NCI-H2081 (cell line): ENCODE measurements around the gene OASL.
"Not testable (repeated sequence)": the region's sequence is repeated elsewhere in the genome, so short reads cannot be mapped to it uniquely, and the experiment has no call there.

Source experiments
- DNase-seq, 2 experiments: peaks; one replicate each; lab custom pipeline; 2025; lab: John Stamatoyannopoulos, UW

Gene OASL

DNA sequence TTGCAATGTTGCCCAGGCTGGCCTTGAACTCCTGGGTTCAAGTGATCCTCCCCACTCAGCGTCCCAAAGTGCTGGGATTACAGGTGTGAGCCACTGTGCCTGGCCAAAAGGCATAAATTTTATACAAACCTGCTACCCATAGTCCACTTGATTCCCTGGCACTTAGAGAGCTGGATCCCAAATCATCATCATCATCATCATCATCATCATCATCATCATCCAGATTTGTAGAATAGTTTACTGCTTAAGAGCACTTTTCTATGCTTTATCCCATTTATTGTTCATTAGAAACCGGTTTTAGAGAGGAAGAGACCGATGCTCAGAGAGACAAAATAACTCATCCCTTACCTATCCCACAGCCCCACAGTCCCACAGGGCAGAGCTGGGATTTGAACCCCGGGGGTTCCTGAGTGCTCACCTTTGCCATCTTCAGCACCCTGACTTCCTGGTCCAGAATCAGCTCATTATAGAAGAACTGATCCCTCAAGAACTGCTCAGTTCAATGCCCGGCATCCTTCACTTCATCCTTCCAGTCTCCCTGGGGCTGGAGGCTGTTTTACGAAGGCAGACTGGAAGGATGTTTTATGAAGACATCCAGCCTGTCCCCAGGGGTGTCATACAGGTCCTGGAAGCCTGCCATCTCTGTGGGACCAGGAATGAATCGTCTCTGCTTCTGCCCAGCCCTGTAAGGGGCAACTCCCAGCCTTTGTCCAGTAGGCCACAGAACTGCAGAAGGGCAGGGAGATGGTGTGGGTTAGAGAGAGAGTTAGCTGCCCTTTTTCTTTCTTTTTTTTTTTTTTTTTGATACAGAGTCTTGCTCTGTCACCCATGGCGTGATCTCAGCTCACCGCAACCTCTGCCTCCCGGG is 20.2 kb upstream of the OASL start:
- DNase-seq, result no peak

DNA sequence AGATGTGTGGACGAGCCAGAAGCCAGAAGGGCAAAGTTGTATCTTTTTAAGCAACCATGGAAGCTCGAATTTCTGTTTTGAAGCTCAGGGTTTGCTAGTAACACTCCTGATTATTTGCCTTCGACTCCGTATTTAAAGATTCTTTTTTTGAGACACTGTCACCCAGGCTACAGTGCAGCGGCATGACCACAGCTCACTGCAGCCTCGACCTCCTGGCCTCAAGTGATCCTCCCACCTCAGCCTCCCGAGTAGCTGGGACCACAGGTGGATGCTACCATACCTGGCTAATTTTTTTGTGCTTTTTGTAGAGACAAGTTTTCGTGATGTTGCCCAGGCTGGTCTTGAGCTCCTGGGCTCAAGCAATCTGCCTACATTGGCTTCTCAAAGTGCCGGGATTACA is 18.7 kb upstream of the OASL start:
- no peak for DNase-seq

DNA sequence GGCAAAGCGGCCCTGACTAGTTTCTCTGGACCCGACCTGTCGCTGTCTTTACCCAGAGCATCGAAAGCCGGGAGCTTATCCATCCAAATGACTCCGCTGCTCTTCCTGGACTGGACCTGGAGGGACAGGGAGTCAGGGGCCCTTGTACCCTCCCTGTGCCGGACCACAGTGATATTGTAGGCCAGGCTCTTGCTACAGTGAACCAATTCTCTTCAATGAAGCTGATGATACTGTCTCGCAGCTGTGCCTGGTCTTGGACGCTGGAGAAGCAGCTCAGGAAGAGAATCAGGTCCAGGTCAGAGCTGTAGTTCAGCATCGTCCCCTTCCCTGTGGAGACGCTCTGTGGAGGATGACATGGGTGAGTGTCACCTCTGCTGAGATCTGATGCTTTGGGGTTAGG is 14.7 kb upstream of the OASL start:
- no peak for DNase-seq

DNA sequence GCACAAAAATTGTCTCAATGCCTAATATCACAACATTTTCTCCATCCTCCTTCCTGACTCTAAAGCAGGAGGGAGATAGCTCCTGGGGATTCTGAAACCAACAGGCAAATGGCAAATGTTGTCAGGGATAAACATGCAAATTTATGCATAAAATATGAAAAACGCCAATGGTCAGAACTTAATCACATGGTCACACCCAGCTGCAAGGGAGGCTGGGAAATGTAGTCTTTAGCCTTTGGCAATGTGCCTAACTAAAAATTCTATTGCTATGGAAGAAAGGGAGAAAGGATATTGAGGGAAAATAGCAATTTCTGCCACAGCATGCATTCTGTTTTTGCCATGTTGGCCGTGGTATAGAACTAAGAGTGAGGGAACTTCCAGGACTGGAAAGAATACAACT is 11.7 kb upstream of the OASL start:
- DNase-seq, result no peak

DNA sequence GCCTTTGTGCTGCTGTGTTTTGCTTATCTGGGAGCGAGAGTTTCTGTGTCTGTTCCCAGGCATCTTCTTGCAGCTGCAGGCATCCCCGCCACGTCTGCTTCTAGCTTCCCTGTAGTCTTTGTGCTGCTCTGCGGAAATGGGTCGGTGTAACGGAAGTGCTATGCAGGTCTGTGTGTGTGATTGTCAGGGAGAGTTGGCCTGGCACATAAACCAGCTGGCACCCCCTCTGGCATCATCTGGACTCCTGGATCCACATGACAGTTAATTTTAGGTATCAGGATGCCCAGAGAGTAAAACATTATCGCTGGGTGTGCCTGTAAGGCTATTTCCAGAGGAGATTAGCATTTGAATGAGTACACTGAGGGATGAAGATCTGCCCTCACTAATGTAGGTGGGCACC is 9.4 kb upstream of the OASL start:
- DNase-seq, result no peak

DNA sequence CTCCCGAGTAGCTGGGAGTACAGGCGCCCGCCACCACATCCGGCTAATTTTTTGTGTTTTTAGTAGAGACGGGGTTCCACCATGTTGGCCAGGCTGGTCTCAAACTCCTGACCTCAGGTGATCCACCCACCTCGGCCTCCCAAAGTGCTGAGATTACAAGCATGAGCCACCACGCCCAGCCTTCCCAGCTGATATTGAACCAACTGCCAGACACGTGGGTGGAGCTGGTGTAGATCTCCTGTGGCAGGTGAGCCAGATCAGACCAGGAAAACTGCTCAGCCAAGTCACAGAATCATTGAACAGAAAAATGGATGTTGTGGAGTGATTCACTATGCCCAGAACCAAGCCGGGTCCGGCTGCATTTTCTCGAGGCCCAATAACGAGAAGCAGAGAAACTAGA is 8.4 kb upstream of the OASL start:
- not testable (repeated sequence) for DNase-seq

DNA sequence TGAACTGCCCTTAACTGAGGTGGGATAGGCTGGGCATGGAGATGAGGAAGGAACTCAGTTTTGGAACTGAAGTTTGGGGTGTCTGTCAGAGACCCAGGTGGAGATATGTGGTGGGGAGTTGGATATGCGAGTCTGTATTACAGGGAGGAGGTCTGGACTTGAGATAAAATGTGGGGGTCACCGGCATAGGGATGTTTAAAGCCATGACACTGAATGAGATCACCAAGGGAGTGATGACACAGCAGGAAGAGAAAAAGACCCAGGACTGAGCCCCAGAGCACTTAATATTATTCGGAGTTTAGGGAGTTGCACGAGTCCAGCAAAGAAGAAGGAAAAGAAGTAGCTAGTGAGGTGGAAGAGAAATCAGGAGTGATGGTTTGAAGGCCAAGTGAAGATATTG is 4.0 kb upstream of the OASL start:
- DNase-seq, result no peak

DNA sequence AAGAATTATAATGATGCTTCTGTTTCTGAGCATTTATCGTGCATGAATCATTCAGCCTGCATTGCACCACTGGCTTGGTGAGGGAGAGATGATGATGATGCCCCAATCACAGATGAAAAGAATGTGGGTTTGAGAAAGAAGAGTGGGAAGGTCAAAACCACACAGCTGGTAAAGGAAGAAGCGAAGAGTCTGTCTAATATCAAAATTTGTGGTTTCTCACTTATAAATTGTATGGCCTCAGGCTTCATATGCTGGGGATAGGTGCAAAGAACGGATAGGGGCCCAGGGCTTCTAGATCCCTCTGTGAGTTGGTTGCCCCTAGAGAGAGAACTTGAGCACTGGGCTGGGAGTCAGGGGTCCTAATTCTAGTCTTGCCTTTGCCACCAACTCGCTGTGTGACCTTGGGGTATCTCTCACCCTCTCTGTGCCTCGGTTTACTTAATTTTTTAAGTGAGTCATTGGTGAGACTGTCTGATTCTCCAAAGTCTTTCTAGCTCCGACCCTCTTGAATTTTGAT is 2.2 kb downstream of the OASL start:
- DNase-seq, result no peak

DNA sequence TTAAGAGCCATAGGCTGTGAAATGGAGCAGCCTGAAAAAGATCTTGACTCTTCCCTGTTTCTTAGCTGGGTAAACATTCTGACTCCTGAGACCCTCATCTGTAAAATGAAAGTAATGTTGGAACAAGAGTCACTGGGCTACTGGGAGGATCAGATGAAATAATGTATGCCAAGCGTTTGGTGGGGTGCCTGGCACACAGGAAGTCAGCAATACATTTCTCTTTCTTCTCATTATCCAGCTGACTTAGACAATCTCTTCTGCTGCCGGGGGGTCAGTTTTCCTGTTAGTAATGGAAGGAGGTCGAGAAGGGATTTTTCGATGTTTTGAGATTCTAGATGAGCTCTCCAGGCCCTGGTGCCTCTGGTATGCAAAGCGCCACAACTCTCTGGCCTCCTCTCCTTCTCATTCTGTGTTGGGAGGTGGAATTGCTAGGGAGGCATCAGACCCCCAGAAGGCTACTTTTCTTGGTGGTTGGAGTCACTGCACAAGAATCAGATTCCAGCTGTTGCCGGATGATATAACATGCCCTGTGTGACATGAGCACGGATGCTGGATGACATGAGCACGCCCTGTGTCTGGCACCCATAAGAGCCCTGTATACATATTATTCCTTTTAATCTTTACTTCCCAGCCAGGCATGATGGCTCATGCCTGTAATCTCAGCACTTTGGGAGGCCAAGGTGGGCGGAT is 4.3 kb downstream of the OASL start:
- no peak for DNase-seq

DNA sequence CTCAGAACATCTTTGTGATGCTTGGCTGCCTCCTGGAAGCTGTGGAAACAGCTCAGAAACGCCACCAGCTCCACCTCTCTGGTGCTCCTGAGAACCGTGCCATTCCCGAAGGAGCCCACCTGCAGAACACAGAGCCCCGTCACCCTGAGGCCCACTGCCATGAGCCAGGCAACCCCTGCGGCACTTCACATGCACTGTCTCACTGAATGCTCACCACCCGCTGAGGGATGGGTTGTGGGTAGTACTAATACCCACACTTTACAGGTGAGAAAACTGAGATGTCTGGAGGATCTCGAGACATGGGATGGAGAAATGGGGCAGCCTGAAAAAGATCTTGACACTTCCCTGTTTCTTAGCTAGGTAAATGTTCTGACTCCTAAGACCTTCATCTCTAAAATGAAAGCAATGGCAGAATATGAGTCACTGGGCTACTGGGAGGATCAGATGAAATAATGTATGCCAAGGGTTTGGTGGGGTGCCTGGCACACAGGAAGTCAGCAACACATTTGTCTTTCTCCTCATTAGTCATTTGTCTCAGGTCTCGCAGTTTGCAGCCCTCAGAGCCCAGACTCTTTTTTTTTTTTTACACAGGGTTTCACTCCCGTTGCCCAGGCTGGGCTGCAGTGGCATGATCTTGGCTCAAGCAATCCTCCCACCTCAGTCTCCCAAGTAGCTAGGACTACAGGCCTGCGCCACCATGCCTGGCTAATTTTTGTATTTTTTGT is 5.3 kb downstream of the OASL start:
- no peak for DNase-seq

DNA sequence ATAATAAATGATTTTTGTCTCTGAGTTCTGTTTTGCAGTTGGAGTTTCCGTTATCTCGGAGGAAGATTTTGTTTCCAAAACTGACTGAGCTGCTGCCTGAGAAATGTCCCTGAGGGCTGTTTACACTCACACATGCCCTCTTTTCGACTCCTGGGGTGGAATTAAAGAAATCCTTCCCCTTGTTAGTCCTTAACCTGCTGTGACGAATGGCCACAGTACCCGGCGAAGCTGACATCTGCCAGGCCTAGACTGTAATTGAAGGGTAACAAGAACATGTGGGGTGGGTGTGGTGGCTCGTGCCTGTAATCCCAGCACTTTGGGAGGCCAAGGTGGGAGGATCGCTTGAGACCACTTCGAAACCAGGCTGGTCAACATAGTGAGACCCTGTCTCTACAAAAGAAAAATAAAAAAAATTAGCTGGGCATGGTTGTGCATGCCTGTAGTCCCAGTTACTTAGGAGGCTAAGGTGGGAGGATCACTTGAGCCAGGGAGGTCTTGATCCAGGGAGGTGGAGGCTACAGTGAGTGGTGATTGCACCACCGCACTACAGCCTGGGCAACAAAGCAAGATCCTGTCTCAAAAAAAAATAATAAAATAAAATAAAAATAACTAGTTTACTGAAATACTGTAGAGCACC is 8.4 kb downstream of the OASL start:
- DNase-seq, result no peak

DNA sequence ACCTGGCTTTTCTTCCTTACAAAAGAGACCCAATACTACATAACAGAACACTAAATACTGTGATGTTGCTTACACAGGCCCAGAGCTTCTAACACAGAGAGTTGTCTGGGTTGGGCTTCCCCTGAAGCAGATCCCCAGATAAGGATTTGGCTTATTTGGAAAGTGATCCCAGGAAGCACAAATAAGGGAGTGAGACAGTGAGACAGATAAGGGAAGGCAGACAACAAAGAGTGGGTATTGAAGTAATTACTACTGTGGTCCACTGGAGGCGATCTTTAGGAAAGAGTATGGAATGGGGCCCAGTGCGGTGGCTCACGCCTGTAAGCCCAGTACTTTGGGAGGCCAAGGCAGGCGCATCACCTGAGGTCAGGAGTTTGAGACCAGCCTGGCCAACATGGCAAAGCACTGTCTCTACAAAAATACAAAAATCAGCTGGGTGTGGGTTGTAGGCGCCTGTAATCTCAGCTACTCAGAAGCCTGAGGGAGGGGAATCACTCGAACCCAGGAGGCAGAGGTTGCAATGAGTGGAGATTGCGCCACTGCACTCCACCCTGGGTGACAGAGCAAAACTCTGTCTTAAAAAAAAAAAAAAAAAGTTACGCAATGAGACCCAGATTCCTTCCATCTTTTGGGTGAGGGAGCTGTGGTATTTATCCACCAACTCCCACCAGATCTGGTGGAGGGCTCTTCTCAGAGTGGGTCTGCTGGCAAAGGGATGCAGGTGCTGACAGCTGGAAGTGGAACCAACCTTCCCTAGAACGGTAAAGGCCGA is 12.6 kb downstream of the OASL start:
- no peak for DNase-seq

DNA sequence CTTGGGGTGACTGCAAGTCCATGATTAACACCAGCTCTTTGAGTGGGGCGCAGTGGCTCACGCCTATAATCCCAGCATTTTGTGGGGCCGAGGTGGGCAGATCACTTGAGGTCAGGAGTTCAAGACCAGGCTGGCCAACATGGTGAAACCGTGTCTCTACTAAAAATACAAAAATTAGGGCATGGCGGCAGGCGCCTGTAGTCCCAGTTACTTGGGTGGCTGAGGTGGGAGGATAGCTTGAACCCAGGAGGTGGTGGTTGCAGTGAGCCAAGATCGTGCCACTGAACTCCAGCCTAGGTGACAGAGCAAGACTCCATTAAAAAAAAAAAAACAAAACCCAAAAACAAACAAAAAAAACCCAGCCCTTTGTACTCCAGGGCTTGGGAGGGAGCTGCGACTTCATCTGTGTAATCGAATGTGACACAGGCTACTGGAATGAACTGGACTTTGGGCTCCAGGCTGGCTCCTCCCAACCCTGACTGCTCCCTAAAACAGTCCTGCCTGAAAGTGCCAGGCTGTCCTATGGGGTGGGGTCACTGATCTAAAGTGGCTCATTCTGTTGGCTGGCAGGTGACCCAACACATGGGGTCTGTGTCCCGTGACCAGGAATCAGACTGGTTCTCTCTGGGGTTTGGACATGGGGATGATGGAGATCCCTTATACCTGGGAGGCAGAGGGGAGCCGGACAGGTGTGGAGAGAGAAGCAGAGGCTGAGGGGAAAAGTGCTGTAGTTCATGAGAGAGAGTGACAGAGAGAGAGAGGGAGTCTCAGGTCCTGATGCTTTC is 13.4 kb downstream of the OASL start:
- DNase-seq, result no peak

DNA sequence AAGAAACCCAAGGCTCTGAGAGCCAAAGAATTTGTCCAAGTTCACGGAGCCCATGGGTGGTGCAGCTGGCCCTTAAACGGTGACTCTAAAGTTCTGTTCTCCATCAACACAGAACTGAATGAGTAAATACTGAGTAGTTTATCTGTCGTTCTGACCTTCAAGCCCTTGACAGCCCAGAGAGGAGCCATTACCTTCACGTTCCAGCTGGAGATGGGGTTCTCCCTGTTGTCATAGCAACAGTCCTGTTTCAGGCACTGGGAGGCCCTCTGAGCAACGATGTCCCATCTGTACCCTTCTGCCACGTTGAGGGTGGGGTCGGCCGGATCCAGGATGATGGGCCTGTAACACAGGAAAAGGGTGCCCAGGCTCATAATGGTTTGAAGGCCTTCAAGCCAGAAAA is 15.2 kb downstream of the OASL start:
- no peak for DNase-seq

DNA sequence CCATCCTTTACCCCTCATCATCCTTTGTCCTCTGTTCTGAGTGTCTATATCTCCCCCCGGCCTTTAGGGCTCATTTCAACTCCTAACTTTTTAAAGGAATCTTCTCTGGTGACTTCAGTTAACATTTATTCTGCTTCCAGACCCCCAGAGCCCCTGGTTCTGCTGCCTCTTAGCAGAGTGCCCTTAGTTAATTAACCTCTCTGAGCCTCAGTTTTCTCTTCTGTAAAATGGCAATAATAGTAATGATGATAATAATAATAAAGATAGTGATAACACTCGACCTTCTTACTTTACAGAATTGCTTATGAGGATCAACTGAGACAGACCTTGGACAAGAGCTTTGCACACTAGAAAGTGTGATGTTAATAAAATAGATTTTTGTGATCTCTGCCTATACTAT is 16.3 kb downstream of the OASL start:
- no peak for DNase-seq

DNA sequence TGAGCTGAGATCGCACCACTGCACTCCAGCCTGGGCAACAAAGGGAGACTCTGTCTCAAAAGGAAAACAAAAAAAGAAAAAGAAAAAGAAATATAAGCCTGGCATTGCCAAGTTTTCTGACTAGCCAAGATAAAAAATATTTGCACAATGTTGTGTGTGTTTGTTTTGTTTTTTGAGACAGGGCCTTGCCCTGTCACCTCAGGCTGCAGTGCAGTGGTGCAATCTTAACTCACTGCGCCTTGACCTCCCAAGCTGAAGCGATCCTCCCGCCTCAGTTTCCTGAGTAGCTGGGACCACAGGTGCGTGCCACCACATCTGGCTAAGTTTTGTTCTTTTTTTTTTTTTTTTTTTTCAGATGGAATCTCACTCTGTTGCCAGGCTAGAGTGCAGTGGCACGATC is 17.3 kb downstream of the OASL start:
- DNase-seq, result no peak

DNA sequence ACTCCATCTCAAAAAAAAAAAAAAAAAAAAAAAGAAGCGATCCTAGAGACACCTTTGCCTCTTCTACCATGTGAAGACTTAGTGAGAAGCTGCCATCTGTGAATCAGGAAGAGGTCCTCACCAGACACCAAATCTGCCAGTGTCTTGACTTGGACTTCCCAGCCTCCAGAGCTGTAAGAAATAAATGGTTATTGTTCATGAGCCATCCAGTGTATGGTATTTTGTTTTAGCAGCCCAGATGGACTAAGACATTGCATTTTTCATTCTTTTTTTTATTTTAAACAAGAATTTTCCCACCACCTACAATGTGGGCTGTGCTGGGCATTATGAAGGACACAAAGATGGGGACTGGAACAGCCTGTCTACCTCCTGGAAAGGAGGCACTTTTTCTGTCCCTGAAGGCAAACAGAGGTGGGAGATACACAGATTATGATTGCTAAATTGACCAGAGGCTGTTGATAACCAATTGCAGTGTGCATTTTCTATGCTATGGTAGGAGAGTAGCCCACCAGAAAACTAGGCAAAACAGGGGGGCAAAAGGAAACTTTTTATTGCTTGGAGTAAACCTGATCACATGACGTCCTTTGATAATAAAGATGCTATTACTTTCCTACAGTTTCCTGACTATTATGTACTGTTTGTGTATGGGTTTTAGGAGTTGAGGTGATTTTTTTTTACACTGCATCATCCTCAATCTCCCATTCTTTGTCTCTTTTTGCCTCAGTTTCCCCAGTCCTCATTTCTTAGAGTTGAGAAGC is 20.0 kb downstream of the OASL start:
- no peak for DNase-seq

DNA sequence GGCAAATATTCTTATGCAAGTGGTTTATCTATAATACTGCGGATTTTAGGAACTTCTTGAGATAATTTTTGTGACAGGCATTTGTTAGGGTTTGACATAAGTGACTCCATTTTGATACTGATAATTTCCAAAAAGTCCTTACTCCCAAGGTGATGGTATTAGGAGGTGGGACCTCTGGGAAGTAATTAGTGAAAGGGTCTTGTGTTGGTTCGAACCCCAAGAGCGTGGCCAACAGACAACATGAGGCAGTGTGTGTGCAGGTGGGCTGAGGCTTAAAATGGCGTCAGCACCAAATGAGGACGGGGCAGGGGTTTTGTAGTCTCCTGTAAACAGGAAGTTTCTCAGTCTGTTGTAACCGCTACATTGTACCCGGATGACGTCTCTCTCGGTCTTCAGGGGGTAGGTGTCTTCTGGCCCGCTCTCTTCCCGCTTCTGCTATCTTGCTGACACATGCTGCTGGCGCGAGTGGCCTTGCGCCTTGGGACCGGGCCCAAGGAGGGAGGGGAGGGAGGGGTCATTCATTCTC is 21.0 kb downstream of the OASL start:
- DNase-seq, result no peak
